ENCODE measurements around the gene UGP2.

DNA sequence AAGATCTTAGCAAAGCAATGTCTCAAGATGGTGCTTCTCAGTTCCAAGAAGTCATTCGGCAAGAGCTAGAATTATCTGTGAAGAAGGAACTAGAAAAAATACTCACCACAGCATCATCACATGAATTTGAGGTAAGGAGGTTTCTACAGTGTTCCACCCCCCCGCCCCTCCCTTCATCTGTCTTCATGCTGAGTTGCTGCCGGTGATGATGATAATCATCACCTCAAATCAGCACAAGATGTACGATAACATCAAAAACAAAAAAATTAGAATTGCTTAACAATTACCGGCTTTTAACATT is 14.6 kb downstream of the UGP2 start:
- no peak for TF ChIP-seq CTCF (IDR thresholded peaks at IDR 0.05)
- no peak for TF ChIP-seq POLR2AphosphoS5 (IDR thresholded peaks at IDR 0.05)
- TF ChIP-seq POLR2A (IDR thresholded peaks at IDR 0.05) = no peak

Measured in suprapubic skin (tissue), 4 donors.